22Rv1 (cell line): ENCODE results near the gene U2AF2.

Source experiments
- CTCF ChIP-seq: fragments of 450-650 bp; IDR thresholded peaks from 2 replicates; pipeline ENCODE4 v1.5.1; 2017; ENCODE audit warnings: mild to moderate bottlenecking
- ZFX ChIP-seq: fragments of 450-650 bp; IDR thresholded peaks from 2 replicates; pipeline ENCODE4 v1.6.1; 2017; ENCODE audit warnings: antibody characterized with exemption, borderline replicate concordance

GRCh38 chr19:55686311-55687050 is 31.6 kb downstream of the U2AF2 start:
- no peak for TF ChIP-seq CTCF
- no peak for TF ChIP-seq ZFX
